ENCODE results near the gene PMEL. TPM values are rescaled to one million over a fixed set of nuclear protein-coding genes. Genes with fewer than 3 reads are reported as not detected.

The PMEL gene
- total RNA-seq, 1 experiment from 2014 or later = not detected

GRCh38 chr12:55972911-55973598 lies 7.2 kb upstream of the PMEL start:
- intact Hi-C loops (cut with micrococcal nuclease) = loop anchor here (1.0 to 2.0 kb wide), 2 partner anchors 17 to 40 kb away; no protein-coding TSS in a partner anchor
- POLR2A ChIA-PET = interaction anchor here (0.6 to 3.6 kb wide), 38 partner anchors 8 to 1592 kb away, joined by 3 to 140 read pairs (median 6); partner anchors contain the start of genes CD63, DGKA, DNAJC14 and ESYT1
- no peak for DNase-seq (ENCODE audit: unreplicated experiment)
- Mint-ChIP-seq H3K27ac (ENCODE audit: low read depth, unreplicated experiment) (no peak overlapping the region), H3K4me1 (ENCODE audit: insufficient read depth, unreplicated experiment) (peaks cover 22% of the 10 kb centered on the region), H3K9me3 (ENCODE audit: unreplicated experiment) (no peaks in the 10 kb centered on the region), H3K36me3 (ENCODE audit: insufficient read depth, unreplicated experiment) (peaks cover 24% of the 10 kb centered on the region), H3K27me3 (ENCODE audit: insufficient read depth, unreplicated experiment) (no peaks in the 10 kb centered on the region), H3K4me3 (ENCODE audit: unreplicated experiment) (no peak overlapping the region)
- BruUV-seq (replicated peaks) = TSS peak; percentile 96
- TF ChIP-seq, protein P1, sequence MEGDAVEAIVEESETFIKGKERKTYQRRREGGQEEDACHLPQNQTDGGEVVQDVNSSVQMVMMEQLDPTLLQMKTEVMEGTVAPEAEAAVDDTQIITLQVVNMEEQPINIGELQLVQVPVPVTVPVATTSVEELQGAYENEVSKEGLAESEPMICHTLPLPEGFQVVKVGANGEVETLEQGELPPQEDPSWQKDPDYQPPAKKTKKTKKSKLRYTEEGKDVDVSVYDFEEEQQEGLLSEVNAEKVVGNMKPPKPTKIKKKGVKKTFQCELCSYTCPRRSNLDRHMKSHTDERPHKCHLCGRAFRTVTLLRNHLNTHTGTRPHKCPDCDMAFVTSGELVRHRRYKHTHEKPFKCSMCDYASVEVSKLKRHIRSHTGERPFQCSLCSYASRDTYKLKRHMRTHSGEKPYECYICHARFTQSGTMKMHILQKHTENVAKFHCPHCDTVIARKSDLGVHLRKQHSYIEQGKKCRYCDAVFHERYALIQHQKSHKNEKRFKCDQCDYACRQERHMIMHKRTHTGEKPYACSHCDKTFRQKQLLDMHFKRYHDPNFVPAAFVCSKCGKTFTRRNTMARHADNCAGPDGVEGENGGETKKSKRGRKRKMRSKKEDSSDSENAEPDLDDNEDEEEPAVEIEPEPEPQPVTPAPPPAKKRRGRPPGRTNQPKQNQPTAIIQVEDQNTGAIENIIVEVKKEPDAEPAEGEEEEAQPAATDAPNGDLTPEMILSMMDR (IDR thresholded peaks at IDR 0.05; ENCODE audit: unreplicated experiment) = no peak
- CTCF ChIA-PET = interaction anchor here (0.6 to 2.3 kb wide), 5 partner anchors 22 to 446 kb away, joined by 3 to 14 read pairs (median 3); no protein-coding TSS in a partner anchor

- H3K4me3 Mint-ChIP-seq (ENCODE audit: unreplicated experiment) = no peak overlapping the region
- intact Hi-C loops (cut with micrococcal nuclease) = loop anchor here (2.0 kb wide), 1 partner anchor 40 kb away; no protein-coding TSS in a partner anchor
- POLR2A ChIA-PET = interaction anchor here (0.6 to 3.6 kb wide), 10 partner anchors 10 to 155 kb away, joined by 3 to 140 read pairs (median 30); partner anchors contain the start of genes DGKA, ORMDL2, PA2G4 and PYM1
Observed at GRCh38 chr12:55972456-55972855, 6.6 kb upstream of the PMEL start.

GRCh38 chr12:55972042-55972441 lies 6.2 kb upstream of the PMEL start:
- ChIA-PET CTCF (no interaction called here), POLR2A (interaction anchor here (0.6 to 3.6 kb wide), 8 partner anchors 10 to 155 kb away, joined by 3 to 140 read pairs (median 38); partner anchors contain the start of genes DGKA, ORMDL2, PA2G4 and PYM1)
- Mint-ChIP-seq H3K27me3 (ENCODE audit: insufficient read depth, unreplicated experiment) (no peaks in the 10 kb centered on the region), H3K36me3 (ENCODE audit: insufficient read depth, unreplicated experiment) (peaks cover 16% of the 10 kb centered on the region), H3K9me3 (ENCODE audit: unreplicated experiment) (no peaks in the 10 kb centered on the region), H3K4me1 (ENCODE audit: insufficient read depth, unreplicated experiment) (peaks cover 32% of the 10 kb centered on the region), H3K4me3 (ENCODE audit: unreplicated experiment) (no peak overlapping the region), H3K27ac (ENCODE audit: low read depth, unreplicated experiment) (no peak overlapping the region)
- DNase-seq (ENCODE audit: unreplicated experiment) = peak; percentile 80
- no TSS peak for BruUV-seq (replicated peaks)
- TF ChIP-seq, protein P1 (IDR thresholded peaks at IDR 0.05; ENCODE audit: unreplicated experiment) = no peak
- intact Hi-C loops (cut with micrococcal nuclease) = loop anchor here (2.0 kb wide), 1 partner anchor 39 kb away; no protein-coding TSS in a partner anchor

More at GRCh38 chr12:55972456-55972855, 6.6 kb upstream of the PMEL start:
- no peak overlapping the region for H3K27ac Mint-ChIP-seq (ENCODE audit: low read depth, unreplicated experiment)
- no peaks in the 10 kb centered on the region for H3K27me3 Mint-ChIP-seq (ENCODE audit: insufficient read depth, unreplicated experiment)
- TF ChIP-seq, protein P1 (IDR thresholded peaks at IDR 0.05; ENCODE audit: unreplicated experiment) = no peak
- peaks cover 20% of the 10 kb centered on the region for H3K36me3 Mint-ChIP-seq (ENCODE audit: insufficient read depth, unreplicated experiment)
- no peaks in the 10 kb centered on the region for H3K9me3 Mint-ChIP-seq (ENCODE audit: unreplicated experiment)
- peaks cover 28% of the 10 kb centered on the region for H3K4me1 Mint-ChIP-seq (ENCODE audit: insufficient read depth, unreplicated experiment)
- DNase-seq (ENCODE audit: unreplicated experiment) = no peak
- CTCF ChIA-PET = interaction anchor here (0.7 kb wide), 1 partner anchor 23 kb away, joined by 3 read pairs; no protein-coding TSS in a partner anchor
- TSS peak; percentile 20 for BruUV-seq (replicated peaks)

GRCh38 chr12:55970775-55971174 lies 4.9 kb upstream of the PMEL start:
- Mint-ChIP-seq H3K4me3 (ENCODE audit: unreplicated experiment) (no peak overlapping the region), H3K4me1 (ENCODE audit: insufficient read depth, unreplicated experiment) (peaks cover 35% of the 10 kb centered on the region), H3K27ac (ENCODE audit: low read depth, unreplicated experiment) (no peak overlapping the region), H3K36me3 (ENCODE audit: insufficient read depth, unreplicated experiment) (peaks cover 14% of the 10 kb centered on the region), H3K27me3 (ENCODE audit: insufficient read depth, unreplicated experiment) (no peaks in the 10 kb centered on the region), H3K9me3 (ENCODE audit: unreplicated experiment) (no peaks in the 10 kb centered on the region)
- intact Hi-C loops (cut with micrococcal nuclease) = no loop called here
- ChIA-PET CTCF (interaction anchor here (1.3 to 1.4 kb wide), 2 partner anchors 12 to 70 kb away, joined by 3 read pairs; no protein-coding TSS in a partner anchor), POLR2A (interaction anchor here (1.8 to 4.5 kb wide), 2 partner anchors 14 to 37 kb away, joined by 8 to 35 read pairs; no protein-coding TSS in a partner anchor)
- no peak for DNase-seq (ENCODE audit: unreplicated experiment)
- TF ChIP-seq, protein P1 (IDR thresholded peaks at IDR 0.05; ENCODE audit: unreplicated experiment) = no peak
- no TSS peak for BruUV-seq (replicated peaks)

All from MCF 10A (cell line).